SK-N-SH treated with all-trans-retinoic acid at 6 μM for 48 hours (cell line): Measurements from ENCODE around the gene ANLN.

ENCODE experiments used
- CSDC2 ChIP-seq: fragments of 250-450 bp; sonication (Bioruptor Pico); IDR thresholded peaks from 2 replicates; pipeline ENCODE4 v1.5.0; 2020; ENCODE audit warnings: mild to moderate bottlenecking, moderate library complexity
- ESRRG ChIP-seq: fragments of 250-450 bp; sonication (Bioruptor Pico); IDR thresholded peaks from 2 replicates; pipeline ENCODE4 v1.6.1; 2021; ENCODE audit warnings: mild to moderate bottlenecking
- SNAI2 ChIP-seq: fragments of 250-450 bp; sonication (Bioruptor Pico); IDR thresholded peaks from 2 replicates; pipeline ENCODE4 v1.5.0; 2020; ENCODE audit warnings: mild to moderate bottlenecking, moderate library complexity
- TCF4 ChIP-seq: fragments of 250-450 bp; sonication (Bioruptor Pico); IDR thresholded peaks from 2 replicates; pipeline ENCODE4 v1.8.0; 2021; ENCODE audit warnings: mild to moderate bottlenecking, moderate library complexity, borderline replicate concordance
- ZC3H10 ChIP-seq: fragments of 250-450 bp; sonication (Bioruptor Pico); IDR thresholded peaks from 2 replicates; pipeline ENCODE4 v1.5.1; 2021; ENCODE audit warnings: mild to moderate bottlenecking, moderate library complexity
- ZFP3 ChIP-seq: fragments of 250-450 bp; sonication (Bioruptor Pico); IDR thresholded peaks from 2 replicates; pipeline ENCODE4 v1.5.0; 2020; ENCODE audit warnings: mild to moderate bottlenecking, moderate library complexity
- TF ChIP-seq, protein P1 (sequence below): fragments of 250-450 bp; sonication (Bioruptor Pico); IDR thresholded peaks from 2 replicates; pipeline ENCODE4 v1.8.0; 2021; ENCODE audit warnings: low read depth, mild to moderate bottlenecking, moderate library complexity, borderline replicate concordance
- TF ChIP-seq, protein P2 (sequence below): fragments of 250-450 bp; sonication (Bioruptor Pico); IDR thresholded peaks from 2 replicates; pipeline ENCODE4 v1.5.1; 2020; ENCODE audit warnings: low read depth, mild to moderate bottlenecking, moderate library complexity
- TF ChIP-seq, protein P3 (sequence below): fragments of 250-450 bp; sonication (Bioruptor Pico); IDR thresholded peaks from 2 replicates; pipeline ENCODE4 v1.8.0; 2020; ENCODE audit warnings: mild to moderate bottlenecking, moderate library complexity, borderline replicate concordance

GRCh38 chr7:36415144-36415543 lies 25.5 kb downstream of the ANLN start:
- TF ChIP-seq TCF4 (CRISPR knock-in tag) (no peak), CSDC2 (CRISPR knock-in tag) (no peak), ZC3H10 (CRISPR knock-in tag) (no peak), SNAI2 (CRISPR knock-in tag) (no peak), ZFP3 (CRISPR knock-in tag) (no peak), ESRRG (no peak)
- TF ChIP-seq, protein P1, sequence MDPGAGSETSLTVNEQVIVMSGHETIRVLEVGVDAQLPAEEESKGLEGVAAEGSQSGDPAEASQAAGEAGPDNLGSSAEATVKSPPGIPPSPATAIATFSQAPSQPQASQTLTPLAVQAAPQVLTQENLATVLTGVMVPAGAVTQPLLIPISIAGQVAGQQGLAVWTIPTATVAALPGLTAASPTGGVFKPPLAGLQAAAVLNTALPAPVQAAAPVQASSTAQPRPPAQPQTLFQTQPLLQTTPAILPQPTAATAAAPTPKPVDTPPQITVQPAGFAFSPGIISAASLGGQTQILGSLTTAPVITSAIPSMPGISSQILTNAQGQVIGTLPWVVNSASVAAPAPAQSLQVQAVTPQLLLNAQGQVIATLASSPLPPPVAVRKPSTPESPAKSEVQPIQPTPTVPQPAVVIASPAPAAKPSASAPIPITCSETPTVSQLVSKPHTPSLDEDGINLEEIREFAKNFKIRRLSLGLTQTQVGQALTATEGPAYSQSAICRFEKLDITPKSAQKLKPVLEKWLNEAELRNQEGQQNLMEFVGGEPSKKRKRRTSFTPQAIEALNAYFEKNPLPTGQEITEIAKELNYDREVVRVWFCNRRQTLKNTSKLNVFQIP (CRISPR knock-in tag), result no peak
- TF ChIP-seq, protein P2, sequence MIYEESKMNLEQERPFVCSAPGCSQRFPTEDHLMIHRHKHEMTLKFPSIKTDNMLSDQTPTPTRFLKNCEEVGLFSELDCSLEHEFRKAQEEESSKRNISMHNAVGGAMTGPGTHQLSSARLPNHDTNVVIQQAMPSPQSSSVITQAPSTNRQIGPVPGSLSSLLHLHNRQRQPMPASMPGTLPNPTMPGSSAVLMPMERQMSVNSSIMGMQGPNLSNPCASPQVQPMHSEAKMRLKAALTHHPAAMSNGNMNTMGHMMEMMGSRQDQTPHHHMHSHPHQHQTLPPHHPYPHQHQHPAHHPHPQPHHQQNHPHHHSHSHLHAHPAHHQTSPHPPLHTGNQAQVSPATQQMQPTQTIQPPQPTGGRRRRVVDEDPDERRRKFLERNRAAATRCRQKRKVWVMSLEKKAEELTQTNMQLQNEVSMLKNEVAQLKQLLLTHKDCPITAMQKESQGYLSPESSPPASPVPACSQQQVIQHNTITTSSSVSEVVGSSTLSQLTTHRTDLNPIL (CRISPR knock-in tag), result no peak
- TF ChIP-seq, protein P3, sequence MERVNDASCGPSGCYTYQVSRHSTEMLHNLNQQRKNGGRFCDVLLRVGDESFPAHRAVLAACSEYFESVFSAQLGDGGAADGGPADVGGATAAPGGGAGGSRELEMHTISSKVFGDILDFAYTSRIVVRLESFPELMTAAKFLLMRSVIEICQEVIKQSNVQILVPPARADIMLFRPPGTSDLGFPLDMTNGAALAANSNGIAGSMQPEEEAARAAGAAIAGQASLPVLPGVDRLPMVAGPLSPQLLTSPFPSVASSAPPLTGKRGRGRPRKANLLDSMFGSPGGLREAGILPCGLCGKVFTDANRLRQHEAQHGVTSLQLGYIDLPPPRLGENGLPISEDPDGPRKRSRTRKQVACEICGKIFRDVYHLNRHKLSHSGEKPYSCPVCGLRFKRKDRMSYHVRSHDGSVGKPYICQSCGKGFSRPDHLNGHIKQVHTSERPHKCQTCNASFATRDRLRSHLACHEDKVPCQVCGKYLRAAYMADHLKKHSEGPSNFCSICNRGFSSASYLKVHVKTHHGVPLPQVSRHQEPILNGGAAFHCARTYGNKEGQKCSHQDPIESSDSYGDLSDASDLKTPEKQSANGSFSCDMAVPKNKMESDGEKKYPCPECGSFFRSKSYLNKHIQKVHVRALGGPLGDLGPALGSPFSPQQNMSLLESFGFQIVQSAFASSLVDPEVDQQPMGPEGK (CRISPR knock-in tag), result no peak
